Astrocyte (in vitro differentiated cells and primary cell): ENCODE measurements around the gene LRMDA.

Source experiments
- CTCF ChIP-seq: IDR thresholded peaks from 2 replicates; pipeline ENCODE4 v1.5.1; 2011; ENCODE audit warnings: low read depth, mild to moderate bottlenecking, inconsistent platforms, low read length, moderate library complexity; ENCODE audit not compliant: insufficient read depth
- EZH2 ChIP-seq: IDR thresholded peaks from 2 replicates; pipeline ENCODE4 v1.6.1; 2012; ENCODE audit warnings: mild to moderate bottlenecking, low read length, inconsistent platforms; ENCODE audit not compliant: insufficient read depth

- peak; percentile 14 for TF ChIP-seq CTCF
- no peak for TF ChIP-seq EZH2
Observed at GRCh38 chr10:76311752-76312636, 880.6 kb downstream of the LRMDA start.
